GM12892 (cell line): ENCODE measurements around the gene ZNF223.

Source experiments
- DNase-seq: peaks from one replicate; pipeline ENCODE4 v3.0.0; 2011; ENCODE audit not compliant: insufficient read length
- FAIRE-seq: peaks from 2 replicates; lab custom pipeline; 2011; peaks lifted over from hg19 to GRCh38; lab: Jason Lieb, UNC
- POLR2A ChIP-seq: IDR thresholded peaks from 2 replicates; pipeline ENCODE4 v1.6.1; 2011; ENCODE audit warnings: low read depth, low read length, control low read depth
- POLR2AphosphoS5 ChIP-seq: IDR thresholded peaks from 2 replicates; pipeline ENCODE4 v1.6.1; 2011; ENCODE audit warnings: low read depth, low read length, control low read depth
- TAF1 ChIP-seq: IDR thresholded peaks from 2 replicates; pipeline ENCODE4 v1.6.1; 2011; ENCODE audit warnings: low read depth, mild to moderate bottlenecking, control low read depth, low read length, borderline replicate concordance

The ZNF223 gene

DNA sequence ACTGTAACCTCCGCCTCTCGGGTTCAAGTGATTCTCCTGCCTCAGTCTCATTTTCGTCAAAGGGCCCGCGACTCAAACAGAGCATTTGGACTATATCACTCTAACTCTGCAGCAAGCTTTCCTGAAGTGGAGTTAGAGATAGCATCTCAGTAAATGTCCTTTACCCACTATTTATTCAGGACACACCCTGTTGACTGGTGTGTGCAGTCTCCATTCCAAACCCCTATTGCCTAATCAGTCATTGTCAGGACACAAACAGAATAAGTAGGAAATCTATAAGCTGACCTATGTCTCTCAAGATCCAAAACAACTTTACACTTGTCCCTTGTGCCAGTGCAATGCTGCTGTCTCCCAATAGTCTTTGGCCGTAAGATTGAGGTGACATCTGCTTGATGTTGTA lies 25.2 kb upstream of the ZNF223 start:
- DNase-seq (no peak), FAIRE-seq (no peak)
- TF ChIP-seq POLR2AphosphoS5 (no peak), POLR2A (no peak), TAF1 (no peak)

DNA sequence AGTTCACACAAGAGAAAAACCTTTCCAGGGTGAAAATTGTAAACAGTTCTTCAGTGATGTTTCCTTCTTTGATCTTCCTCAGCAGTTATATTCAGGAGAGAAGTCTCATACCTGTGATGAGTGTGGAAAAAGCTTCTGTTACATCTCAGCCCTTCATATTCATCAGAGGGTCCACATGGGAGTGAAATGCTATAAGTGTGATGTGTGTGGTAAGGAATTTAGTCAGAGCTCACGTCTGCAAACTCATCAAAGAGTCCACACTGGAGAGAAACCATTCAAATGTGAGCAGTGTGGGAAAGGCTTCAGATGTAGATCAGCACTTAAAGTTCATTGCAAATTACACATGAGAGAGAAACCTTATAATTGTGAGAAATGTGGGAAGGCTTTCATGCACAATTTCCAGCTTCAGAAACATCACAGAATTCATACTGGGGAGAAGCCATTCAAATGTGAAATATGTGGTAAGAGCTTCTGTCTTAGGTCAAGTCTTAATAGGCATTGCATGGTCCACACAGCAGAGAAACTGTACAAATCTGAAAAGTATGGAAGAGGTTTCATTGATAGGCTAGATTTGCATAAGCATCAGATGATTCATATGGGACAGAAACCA lies 19.7 kb upstream of the ZNF223 start:
- FAIRE-seq (no peak), DNase-seq (no peak)
- TF ChIP-seq TAF1: no peak
- TF ChIP-seq POLR2AphosphoS5: no peak
- no peak for TF ChIP-seq POLR2A

DNA sequence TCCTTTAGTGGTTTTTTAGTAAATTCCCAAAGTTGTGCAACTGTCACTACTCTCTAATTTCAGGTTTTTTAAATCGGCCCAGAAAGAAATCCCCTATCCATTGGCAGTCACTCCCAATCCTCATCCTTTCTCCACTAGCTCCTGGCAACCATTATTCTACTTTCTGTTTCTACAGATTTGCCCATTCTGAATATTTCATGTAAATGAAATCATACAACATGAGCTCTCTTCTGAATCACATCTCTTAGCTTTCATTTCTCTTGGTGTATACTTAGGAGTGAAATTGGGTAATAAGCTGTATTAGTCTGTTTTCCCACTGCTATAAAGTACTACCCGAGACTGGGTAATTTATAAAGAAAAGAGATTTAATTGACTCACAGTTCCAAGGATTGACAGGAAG lies 9.7 kb upstream of the ZNF223 start:
- no peak for FAIRE-seq
- TF ChIP-seq TAF1 (no peak), POLR2A (no peak), POLR2AphosphoS5 (no peak)
- no peak for DNase-seq

DNA sequence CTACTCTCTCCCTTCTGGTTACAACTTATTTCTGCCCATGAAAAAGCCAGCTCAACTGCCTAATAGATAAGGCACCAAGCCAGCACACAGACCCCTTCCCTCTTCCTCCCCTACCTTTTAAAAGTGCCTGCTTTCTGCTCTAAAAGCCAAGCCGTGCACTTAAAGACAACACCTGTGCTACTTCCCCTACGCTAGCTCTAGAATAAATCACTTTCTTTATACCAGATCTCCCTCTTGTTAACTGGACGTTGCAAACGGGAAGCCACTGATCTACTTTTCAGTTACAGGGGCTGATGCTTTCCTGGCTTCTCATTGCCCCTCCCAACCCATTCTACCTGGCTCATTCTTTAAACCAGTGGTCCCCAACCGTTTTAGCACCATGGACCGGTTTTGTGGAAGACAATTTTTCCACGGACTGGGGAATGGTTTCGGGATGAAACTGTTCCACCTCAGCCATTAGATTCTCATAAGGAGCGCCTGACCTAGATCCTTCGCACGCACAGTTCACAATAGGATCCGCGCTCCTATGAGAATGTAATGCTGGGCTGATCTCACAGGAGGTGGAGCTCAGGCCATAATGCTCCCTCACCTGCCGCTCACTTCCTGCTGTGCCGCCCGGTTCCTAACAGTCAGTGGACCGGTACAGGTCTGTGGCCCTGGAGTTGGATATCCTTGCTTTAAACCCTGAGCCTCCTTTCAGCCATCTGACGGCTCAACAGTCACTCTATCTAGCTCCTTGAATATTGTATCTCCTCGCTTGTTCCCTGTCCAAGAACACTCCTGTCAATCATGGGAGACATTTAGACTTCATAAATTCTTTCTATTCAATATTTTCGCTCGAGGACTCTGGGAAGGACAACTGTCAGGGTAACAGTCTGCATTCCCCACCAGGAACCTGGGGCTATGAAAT lies 841 bp upstream of the ZNF223 start:
- FAIRE-seq: peak; percentile 66
- TF ChIP-seq POLR2A (no peak), TAF1 (no peak), POLR2AphosphoS5 (no peak)
- DNase-seq: no peak

DNA sequence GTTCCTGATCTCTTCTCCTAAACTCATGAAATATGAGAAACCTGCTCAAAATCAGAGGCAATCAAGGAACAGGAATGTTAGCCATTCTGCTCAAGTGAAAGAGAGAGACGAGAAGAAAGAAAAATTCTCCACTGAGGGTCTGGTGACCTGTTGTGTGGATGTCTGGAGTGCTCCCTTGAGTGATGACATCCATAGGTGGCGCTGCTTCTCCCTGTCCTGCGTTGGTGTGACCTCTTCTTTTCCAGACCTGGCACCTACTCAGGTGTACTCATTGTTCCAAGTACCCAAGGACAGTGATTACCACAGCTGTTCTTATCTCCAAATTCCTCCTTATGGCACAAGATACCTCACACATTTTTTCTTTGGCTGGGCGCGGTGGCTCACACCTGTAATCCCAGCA lies 4.0 kb downstream of the ZNF223 start:
- no peak for FAIRE-seq
- TF ChIP-seq POLR2AphosphoS5 (no peak), TAF1 (no peak)

DNA sequence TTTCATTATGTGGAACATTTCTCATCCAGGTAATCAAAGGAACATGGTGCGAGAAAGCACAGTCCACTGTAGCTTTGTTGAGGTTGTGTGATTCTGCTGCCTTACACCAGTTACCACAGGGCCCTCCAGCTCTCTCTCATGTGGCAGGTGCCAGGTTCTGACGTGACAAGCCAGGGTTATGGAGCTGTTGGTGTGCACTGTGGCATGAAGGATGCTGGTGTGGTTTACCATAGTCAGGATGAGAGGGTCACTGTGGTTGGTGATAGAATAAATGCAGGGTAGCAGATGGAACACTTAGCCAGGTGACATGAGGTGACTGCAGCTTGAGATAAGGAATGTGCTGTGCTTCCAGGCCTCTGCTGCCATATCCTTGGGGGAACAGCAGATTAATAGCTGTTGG lies 7.4 kb downstream of the ZNF223 start:
- DNase-seq: no peak
- no peak for FAIRE-seq
- TF ChIP-seq POLR2A: no peak

More for the DNA sequence above, 4.0 kb downstream of the ZNF223 start:
- no peak for DNase-seq

DNA sequence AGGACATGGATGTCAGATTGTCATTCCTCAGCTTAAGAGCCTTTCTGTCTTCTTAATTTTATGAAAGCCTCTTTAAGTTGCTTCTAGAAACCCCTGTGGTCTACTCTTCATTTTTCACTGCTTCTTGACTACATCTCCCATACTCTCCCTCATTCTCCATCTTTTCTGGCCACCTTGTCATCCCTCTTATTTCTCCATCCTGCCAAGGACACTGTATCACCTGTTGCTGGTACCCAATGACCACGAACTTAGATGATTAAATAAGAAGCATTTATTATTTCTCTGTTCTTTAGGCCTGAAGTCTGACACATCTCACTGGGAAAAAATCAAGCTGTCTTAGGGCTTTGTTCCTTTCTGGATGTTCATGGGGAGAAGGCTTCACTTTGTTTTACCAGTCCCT lies 9.2 kb downstream of the ZNF223 start:
- no peak for FAIRE-seq

DNA sequence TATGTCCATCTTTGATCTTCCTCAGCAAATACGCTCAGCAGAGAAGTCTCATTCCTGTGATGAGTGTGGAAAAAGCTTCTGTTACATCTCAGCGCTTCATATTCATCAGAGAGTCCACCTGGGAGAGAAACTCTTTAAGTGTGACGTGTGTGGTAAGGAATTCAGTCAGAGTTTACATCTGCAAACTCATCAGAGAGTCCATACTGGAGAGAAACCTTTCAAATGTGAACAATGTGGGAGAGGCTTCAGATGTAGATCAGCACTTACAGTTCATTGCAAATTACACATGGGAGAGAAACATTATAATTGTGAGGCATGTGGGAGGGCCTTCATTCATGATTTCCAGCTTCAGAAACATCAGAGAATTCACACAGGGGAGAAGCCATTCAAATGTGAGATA lies 14.5 kb downstream of the ZNF223 start:
- TF ChIP-seq POLR2AphosphoS5 (no peak), TAF1 (no peak), POLR2A (no peak)
- FAIRE-seq (no peak), DNase-seq (no peak)

More for the DNA sequence above, 9.2 kb downstream of the ZNF223 start:
- DNase-seq: no peak
- TF ChIP-seq TAF1: no peak
- TF ChIP-seq POLR2AphosphoS5: no peak
- no peak for TF ChIP-seq POLR2A

DNA sequence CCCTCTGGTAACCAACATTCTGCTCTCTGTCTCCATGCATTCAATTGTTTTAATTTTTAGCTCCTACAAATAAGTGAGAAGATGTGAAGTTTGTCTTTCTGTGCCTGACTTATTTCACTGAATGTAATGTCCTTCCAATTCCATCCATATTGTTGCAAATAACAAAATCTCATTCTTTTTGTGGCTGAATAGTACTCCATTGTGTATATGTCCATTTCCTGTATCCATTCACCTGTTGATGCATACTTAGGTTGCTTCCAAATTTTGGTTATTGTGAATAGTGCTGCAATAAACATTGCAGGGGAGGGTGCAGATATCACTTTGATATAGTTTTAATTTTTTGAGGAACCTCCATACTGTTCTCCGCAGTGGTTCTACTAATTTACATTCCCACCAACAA lies 17.6 kb downstream of the ZNF223 start:
- FAIRE-seq: no peak
- no peak for TF ChIP-seq POLR2AphosphoS5
- no peak for TF ChIP-seq TAF1
- no peak for TF ChIP-seq POLR2A
- no peak for DNase-seq

DNA sequence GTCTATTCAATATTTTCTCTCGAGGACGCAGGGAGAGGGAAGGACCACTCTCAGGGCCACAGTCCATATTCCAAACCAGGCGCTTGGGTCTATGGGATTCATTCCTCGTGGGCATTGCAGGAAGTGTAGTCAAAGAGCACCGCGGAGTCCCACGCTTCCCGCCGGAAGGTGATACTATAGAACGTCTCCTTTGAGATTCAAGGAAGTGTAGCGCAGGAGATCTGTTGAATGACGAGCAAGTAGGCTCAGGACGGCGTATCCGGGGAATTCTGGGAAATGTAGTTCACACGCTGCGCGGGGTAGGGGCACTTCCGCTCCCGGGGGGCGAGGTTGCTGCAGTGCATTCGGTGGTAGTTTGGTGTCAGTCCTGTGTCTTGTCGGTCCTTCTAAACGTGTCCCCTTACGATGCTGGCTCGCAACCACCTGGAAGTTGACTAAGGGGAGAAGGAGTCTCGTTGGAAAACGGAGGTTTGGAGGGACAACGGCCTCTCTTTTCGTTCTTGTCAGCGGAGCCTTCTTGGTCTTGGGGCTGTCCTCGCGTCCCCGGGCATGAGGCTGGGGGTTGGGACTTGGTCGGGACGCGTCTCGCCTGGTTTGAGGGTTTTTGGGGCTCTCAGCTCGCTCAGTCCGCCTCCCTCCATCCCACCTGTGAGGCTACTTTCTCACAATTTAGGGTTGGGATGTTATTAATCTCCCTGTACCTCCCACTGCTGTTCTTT lies 20.1 kb downstream of the ZNF223 start, which contains the start of gene ZNF284:
Gene ZNF284, plus strand, starts transcription at position 336 of the 719 bp plus-strand sequence. CDS start 4,231 bp downstream, outside the sequence.
- DNase-seq: peak; percentile 70
- no peak for TF ChIP-seq POLR2AphosphoS5
- 0 out of 2 replicates have a peak, but pooled peaks have one; percentile 26 for TF ChIP-seq TAF1
- no peak; the same call in 1 of the 2 replicates for TF ChIP-seq POLR2A
- peak; percentile 97 for FAIRE-seq

DNA sequence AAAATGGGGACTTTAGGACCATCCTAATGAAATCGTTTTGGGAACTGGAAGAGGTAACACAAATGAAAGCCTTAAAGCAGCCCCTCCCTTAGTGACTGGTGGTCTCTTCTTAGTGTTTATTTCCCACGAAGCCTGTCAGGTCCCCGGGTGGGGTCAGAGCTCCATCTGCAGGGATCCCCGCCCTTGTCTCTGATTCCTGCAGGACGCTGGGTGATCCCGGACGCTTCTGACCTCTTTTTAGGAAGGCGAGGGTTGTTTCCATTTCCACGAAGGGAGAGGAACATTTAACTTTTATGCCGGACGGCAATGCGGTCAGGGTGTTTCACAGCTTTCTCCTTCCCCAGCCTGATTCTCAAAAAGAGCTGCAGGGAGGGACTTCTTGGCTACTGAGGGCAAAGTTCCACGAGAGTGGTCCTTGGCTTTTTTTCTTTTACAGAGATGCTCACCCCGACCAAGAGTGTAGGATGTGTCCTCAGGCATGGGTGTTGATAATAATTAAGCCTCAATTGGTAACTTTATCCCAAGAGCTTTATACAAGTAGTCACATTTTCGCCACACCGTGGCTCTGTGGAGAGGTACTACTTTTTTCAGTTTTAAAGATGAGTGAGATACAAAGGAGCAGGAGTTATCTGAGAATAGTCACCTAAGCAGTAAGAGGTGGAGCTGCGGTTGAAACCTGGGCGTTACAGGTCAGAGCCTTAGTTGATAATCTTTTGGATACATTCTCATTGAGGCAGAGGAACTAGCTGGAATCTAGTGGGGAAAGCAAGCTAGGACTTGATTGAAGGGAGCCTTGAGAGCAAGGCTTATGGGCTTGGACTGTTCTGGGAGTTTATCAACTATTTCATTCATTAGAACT lies 20.9 kb downstream of the ZNF223 start:
- TF ChIP-seq TAF1 (no peak), POLR2AphosphoS5 (no peak), POLR2A (no peak)
- no peak for FAIRE-seq

DNA sequence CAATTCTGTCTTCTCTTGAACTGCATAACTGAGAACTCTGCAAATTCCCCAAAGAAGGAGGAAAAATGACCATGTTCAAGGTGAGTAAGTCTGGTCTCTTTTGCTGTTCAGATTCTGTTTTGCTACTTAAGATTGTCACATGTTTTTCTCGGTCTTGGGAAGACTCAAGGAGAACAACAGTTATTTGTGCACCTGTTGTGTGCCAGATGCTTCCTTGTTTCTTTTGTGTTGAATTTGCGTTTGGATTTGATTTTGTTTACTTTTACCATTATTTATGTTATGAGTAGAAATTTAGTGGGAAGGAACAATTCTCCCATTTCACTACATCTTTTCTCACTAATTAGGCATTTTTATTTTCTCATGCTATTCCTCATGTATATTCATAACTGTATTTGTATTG lies 24.5 kb downstream of the ZNF223 start:
- FAIRE-seq: no peak

More for the DNA sequence above, 20.9 kb downstream of the ZNF223 start:
- DNase-seq: no peak

More for the DNA sequence above, 24.5 kb downstream of the ZNF223 start:
- TF ChIP-seq POLR2A (no peak), POLR2AphosphoS5 (no peak), TAF1 (no peak)
- DNase-seq: no peak
